ENCODE results near the gene FABP7. TPM values are rescaled to one million over a fixed set of nuclear protein-coding genes. Genes with fewer than 3 reads are reported as not detected.

Gene FABP7
- total and polyA plus RNA-seq, 2 of the 13 experiments (the other 11 are each of a cell fraction or from before 2014, with no cell fraction given) = not detected

GRCh38 chr6:122790423-122791309 is 11.2 kb downstream of the FABP7 start (continued):
- TF ChIP-seq ZHX1 (CRISPR knock-in tag; IDR thresholded peaks at IDR 0.05; ENCODE audit: low read depth) = no peak
- TF ChIP-seq HNF1A (IDR thresholded peaks at IDR 0.05; ENCODE audit: low read depth) = 0 out of 2 replicates have a peak, but pooled peaks have one; percentile 50
- no peak; the same call in 1 of the 2 replicates for TF ChIP-seq HNF1A (CRISPR knock-in tag; IDR thresholded peaks at IDR 0.05; ENCODE audit: borderline replicate concordance)
- TF ChIP-seq, protein P1, sequence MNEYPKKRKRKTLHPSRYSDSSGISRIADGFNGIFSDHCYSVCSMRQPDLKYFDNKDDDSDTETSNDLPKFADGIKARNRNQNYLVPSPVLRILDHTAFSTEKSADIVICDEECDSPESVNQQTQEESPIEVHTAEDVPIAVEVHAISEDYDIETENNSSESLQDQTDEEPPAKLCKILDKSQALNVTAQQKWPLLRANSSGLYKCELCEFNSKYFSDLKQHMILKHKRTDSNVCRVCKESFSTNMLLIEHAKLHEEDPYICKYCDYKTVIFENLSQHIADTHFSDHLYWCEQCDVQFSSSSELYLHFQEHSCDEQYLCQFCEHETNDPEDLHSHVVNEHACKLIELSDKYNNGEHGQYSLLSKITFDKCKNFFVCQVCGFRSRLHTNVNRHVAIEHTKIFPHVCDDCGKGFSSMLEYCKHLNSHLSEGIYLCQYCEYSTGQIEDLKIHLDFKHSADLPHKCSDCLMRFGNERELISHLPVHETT (CRISPR knock-in tag; conservative IDR thresholded peaks at IDR 0.05) = no peak
- TF ChIP-seq FOSL2 (CRISPR knock-in tag; IDR thresholded peaks at IDR 0.05) = peak; percentile 57
- TF ChIP-seq, protein P2, sequence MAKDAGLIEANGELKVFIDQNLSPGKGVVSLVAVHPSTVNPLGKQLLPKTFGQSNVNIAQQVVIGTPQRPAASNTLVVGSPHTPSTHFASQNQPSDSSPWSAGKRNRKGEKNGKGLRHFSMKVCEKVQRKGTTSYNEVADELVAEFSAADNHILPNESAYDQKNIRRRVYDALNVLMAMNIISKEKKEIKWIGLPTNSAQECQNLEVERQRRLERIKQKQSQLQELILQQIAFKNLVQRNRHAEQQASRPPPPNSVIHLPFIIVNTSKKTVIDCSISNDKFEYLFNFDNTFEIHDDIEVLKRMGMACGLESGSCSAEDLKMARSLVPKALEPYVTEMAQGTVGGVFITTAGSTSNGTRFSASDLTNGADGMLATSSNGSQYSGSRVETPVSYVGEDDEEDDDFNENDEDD (CRISPR knock-in tag; IDR thresholded peaks at IDR 0.05; ENCODE audit: borderline replicate concordance) = no peak; the same call in 1 of the 2 replicates
- no peak for TF ChIP-seq WIZ (CRISPR knock-in tag; IDR thresholded peaks at IDR 0.05)
- no peak for TF ChIP-seq ZNF660 (CRISPR knock-in tag; IDR thresholded peaks at IDR 0.05; ENCODE audit: borderline replicate concordance, low read depth)
- TF ChIP-seq ZNF17 (CRISPR knock-in tag; IDR thresholded peaks at IDR 0.05) = no peak
- TF ChIP-seq HMG20A (CRISPR knock-in tag; IDR thresholded peaks at IDR 0.05; ENCODE audit: borderline replicate concordance) = peak; percentile 84; the same call in 1 of the 2 replicates
- TF ChIP-seq ARID5B (CRISPR knock-in tag; IDR thresholded peaks at IDR 0.05) = peak; percentile 93
- no peak for TF ChIP-seq ZNF317 (CRISPR knock-in tag; IDR thresholded peaks at IDR 0.05)
- no peak for TF ChIP-seq KDM3A (CRISPR knock-in tag; IDR thresholded peaks at IDR 0.05; ENCODE audit: low read depth)
- no peak for TF ChIP-seq ZNF549 (CRISPR knock-in tag; IDR thresholded peaks at IDR 0.05)
- peak; percentile 56; the same call in 1 of the 3 replicates for TF ChIP-seq MXI1 (IDR thresholded peaks at IDR 0.05; ENCODE audit: borderline replicate concordance, low read depth, low read length)
